Measurements from ENCODE around the gene ARMC8. TPM values are rescaled to one million over a fixed set of nuclear protein-coding genes. Genes with fewer than 3 reads are reported as not detected.

The ARMC8 gene
- total and polyA plus RNA-seq, 2 of the 8 experiments (the other 6 are each of a cell fraction or from before 2014, with no cell fraction given), result 47.3 to 58.5 TPM

DNA sequence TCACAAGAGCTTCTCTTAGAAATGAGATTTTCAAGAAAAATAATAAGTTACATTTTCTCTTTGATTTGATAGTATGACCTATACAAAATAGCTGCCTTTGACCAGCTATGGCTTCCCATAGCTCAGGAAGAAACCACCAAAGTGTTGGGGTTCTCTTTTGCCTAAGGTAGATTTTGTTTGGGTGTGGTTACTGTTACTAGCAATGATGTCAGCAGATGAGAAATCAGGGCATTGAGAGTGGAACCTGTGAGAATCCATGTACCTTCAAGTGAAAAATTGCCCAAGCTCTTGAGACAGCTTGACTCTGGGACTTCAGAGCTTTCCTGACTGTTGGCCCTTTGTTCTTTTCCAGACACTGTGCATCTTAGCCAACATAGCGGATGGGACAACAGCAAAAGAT lies 97.0 kb downstream of the ARMC8 start (continued):
- TF ChIP-seq, protein P1, sequence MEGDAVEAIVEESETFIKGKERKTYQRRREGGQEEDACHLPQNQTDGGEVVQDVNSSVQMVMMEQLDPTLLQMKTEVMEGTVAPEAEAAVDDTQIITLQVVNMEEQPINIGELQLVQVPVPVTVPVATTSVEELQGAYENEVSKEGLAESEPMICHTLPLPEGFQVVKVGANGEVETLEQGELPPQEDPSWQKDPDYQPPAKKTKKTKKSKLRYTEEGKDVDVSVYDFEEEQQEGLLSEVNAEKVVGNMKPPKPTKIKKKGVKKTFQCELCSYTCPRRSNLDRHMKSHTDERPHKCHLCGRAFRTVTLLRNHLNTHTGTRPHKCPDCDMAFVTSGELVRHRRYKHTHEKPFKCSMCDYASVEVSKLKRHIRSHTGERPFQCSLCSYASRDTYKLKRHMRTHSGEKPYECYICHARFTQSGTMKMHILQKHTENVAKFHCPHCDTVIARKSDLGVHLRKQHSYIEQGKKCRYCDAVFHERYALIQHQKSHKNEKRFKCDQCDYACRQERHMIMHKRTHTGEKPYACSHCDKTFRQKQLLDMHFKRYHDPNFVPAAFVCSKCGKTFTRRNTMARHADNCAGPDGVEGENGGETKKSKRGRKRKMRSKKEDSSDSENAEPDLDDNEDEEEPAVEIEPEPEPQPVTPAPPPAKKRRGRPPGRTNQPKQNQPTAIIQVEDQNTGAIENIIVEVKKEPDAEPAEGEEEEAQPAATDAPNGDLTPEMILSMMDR (IDR thresholded peaks at IDR 0.05; ENCODE audit: control extremely low read depth in 1 of 3, insufficient read depth in 1 of 3, low read depth in 1 of 3, low read length in 3 of 3), result no peak

All from H1 (cell line).